Measurements from ENCODE around the gene NEIL1. TPM values are rescaled to one million over a fixed set of nuclear protein-coding genes. Genes with fewer than 3 reads are reported as not detected.
A peak's percentile ranks its signal among the peaks of the same experiment; 100 is the strongest.
"Not testable (repeated sequence)": the region's sequence is repeated elsewhere in the genome, so short reads cannot be mapped to it uniquely, and the experiment has no call there.

The NEIL1 gene
- polyA plus RNA-seq, 5 donors, result 24.0 to 35.1 (median 31.7) TPM

GRCh38 chr15:75332093-75332492, 14.7 kb upstream of the NEIL1 start:
- DNase-seq, result not testable (repeated sequence)

- DNase-seq, result not testable (repeated sequence)
Observed at GRCh38 chr15:75333654-75334419, 13.0 kb upstream of the NEIL1 start.

- DNase-seq, result no peak
Observed at GRCh38 chr15:75335313-75335704, 11.5 kb upstream of the NEIL1 start.

- peak; percentile 90 to 93 for DNase-seq
Observed at GRCh38 chr15:75335705-75336355, 11.0 kb upstream of the NEIL1 start, which contains the start of gene COMMD4. Gene COMMD4 (plus strand): TSS chr15:75336063. CDS start chr15:75336090, 27 bp downstream.

- no peak for DNase-seq
Observed at GRCh38 chr15:75338661-75339240, 8.1 kb upstream of the NEIL1 start.

GRCh38 chr15:75339531-75340240, 7.2 kb upstream of the NEIL1 start:
- no peak for DNase-seq

- no peak for DNase-seq
Observed at GRCh38 chr15:75342221-75342620, 4.6 kb upstream of the NEIL1 start.

GRCh38 chr15:75343953-75344352, 2.9 kb upstream of the NEIL1 start:
- not testable (repeated sequence) for DNase-seq

- peak in 1 of 2 donors; percentile 45 for DNase-seq
Observed at GRCh38 chr15:75347222-75348033, 589 bp downstream of the NEIL1 start.

GRCh38 chr15:75348034-75348561, 1.3 kb downstream of the NEIL1 start:
- DNase-seq, result peak in 1 of 2 donors; percentile 15

GRCh38 chr15:75348562-75349350, 1.9 kb downstream of the NEIL1 start:
- peak in 1 of 2 donors; percentile 6 for DNase-seq

- not testable (repeated sequence) for DNase-seq
Observed at GRCh38 chr15:75349351-75349669, 2.5 kb downstream of the NEIL1 start.

- no peak for DNase-seq
Observed at GRCh38 chr15:75349851-75350588, 3.2 kb downstream of the NEIL1 start.

GRCh38 chr15:75350601-75351361, 3.9 kb downstream of the NEIL1 start:
- no peak for DNase-seq

GRCh38 chr15:75352186-75353080, 5.6 kb downstream of the NEIL1 start:
- DNase-seq, result no peak

GRCh38 chr15:75353604-75354003, 6.8 kb downstream of the NEIL1 start:
- no peak for DNase-seq

- DNase-seq, result no peak
Observed at GRCh38 chr15:75354454-75354853, 7.6 kb downstream of the NEIL1 start.

GRCh38 chr15:75355369-75355768, 8.5 kb downstream of the NEIL1 start:
- no peak for DNase-seq
